NCI-H2029 (cell line): ENCODE measurements around the gene CCDC61.

Source experiments
- DNase-seq: peaks from one replicate; lab custom pipeline; 2025; lab: John Stamatoyannopoulos, UW

CCDC61 gene

GRCh38 chr19:46040125-46040524, 44.9 kb downstream of the CCDC61 start:
- DNase-seq = no peak

GRCh38 chr19:46040952-46041500, 45.8 kb downstream of the CCDC61 start, which contains the start of gene IGFL4:
TSS of gene IGFL4 (minus strand) at chr19:46041002. CDS start at chr19:46040962, 40 bp downstream.
- peak; percentile 38 for DNase-seq

- no peak for DNase-seq
Observed at GRCh38 chr19:46042252-46042883, 47.1 kb downstream of the CCDC61 start.

- DNase-seq = no peak
Observed at GRCh38 chr19:46043519-46043918, 48.3 kb downstream of the CCDC61 start.

GRCh38 chr19:46049597-46049996, 54.3 kb downstream of the CCDC61 start:
- no peak for DNase-seq

- DNase-seq = no peak
Observed at GRCh38 chr19:46052896-46053295, 57.6 kb downstream of the CCDC61 start.

GRCh38 chr19:46056536-46056935, 61.3 kb downstream of the CCDC61 start:
- no peak for DNase-seq

- no peak for DNase-seq
Observed at GRCh38 chr19:46058778-46059177, 63.5 kb downstream of the CCDC61 start.

GRCh38 chr19:46060012-46060411, 64.7 kb downstream of the CCDC61 start:
- no peak for DNase-seq

- DNase-seq = no peak
Observed at GRCh38 chr19:46063201-46063600, 67.9 kb downstream of the CCDC61 start.

- DNase-seq = no peak
Observed at GRCh38 chr19:46065486-46066071, 70.3 kb downstream of the CCDC61 start.

- DNase-seq = no peak
Observed at GRCh38 chr19:46066471-46066870, 71.2 kb downstream of the CCDC61 start.

GRCh38 chr19:46067691-46068090, 72.4 kb downstream of the CCDC61 start:
- DNase-seq = no peak
